GM19043 (cell line): ENCODE results near the gene ATG101.

Experiments
- ATAC-seq: cut with Tn5 transposase; IDR thresholded peaks from one replicate; pipeline ENCODE4 v1.9.1; 2021; ENCODE audit warnings: low read depth; ENCODE audit not compliant: unreplicated experiment

Gene ATG101

GRCh38 chr12:52069327-52070184, at the start of gene ATG101:
Gene ATG101 (plus strand): TSS chr12:52069978. CDS start chr12:52073651, 3,673 bp downstream.
- ATAC-seq, result peak; percentile 94

- no peak for ATAC-seq
Observed at GRCh38 chr12:52020539-52021336, 49.0 kb upstream of the ATG101 start.

- ATAC-seq, result no peak
Observed at GRCh38 chr12:52022841-52023181, 47.0 kb upstream of the ATG101 start.

- no peak for ATAC-seq
Observed at GRCh38 chr12:52023182-52023975, 46.4 kb upstream of the ATG101 start.

GRCh38 chr12:52023976-52024688, 45.6 kb upstream of the ATG101 start:
- no peak for ATAC-seq

GRCh38 chr12:52024845-52025230, 44.9 kb upstream of the ATG101 start:
- ATAC-seq, result no peak

GRCh38 chr12:52026263-52026662, 43.5 kb upstream of the ATG101 start:
- ATAC-seq, result no peak

GRCh38 chr12:52027085-52027843, 42.5 kb upstream of the ATG101 start:
- no peak for ATAC-seq

GRCh38 chr12:52029685-52030084, 40.1 kb upstream of the ATG101 start:
- no peak for ATAC-seq

- no peak for ATAC-seq
Observed at GRCh38 chr12:52032446-52032803, 37.4 kb upstream of the ATG101 start.

- peak; percentile 95 for ATAC-seq
Observed at GRCh38 chr12:52032804-52033445, 36.9 kb upstream of the ATG101 start.

- ATAC-seq, result no peak
Observed at GRCh38 chr12:52033446-52034140, 36.2 kb upstream of the ATG101 start.

GRCh38 chr12:52035190-52035589, 34.6 kb upstream of the ATG101 start:
- no peak for ATAC-seq

GRCh38 chr12:52035926-52036325, 33.9 kb upstream of the ATG101 start:
- ATAC-seq, result no peak

GRCh38 chr12:52036587-52037171, 33.1 kb upstream of the ATG101 start:
- ATAC-seq, result no peak

GRCh38 chr12:52037248-52037861, 32.4 kb upstream of the ATG101 start:
- ATAC-seq, result no peak

- ATAC-seq, result no peak
Observed at GRCh38 chr12:52038447-52038846, 31.3 kb upstream of the ATG101 start.

- no peak for ATAC-seq
Observed at GRCh38 chr12:52041035-52041434, 28.7 kb upstream of the ATG101 start.
